AG10803 (cell line): Measurements from ENCODE around the gene MAGI1.

Experiments used
- DNase-seq: peaks from one replicate; pipeline ENCODE4 v3.0.0; 2010; ENCODE audit warnings: low read depth
- H3K4me3 ChIP-seq: 2 replicates; pipeline ENCODE4 v1.5.1; 2011; ENCODE audit warnings: mild to moderate bottlenecking, low read length, control low read depth
- CTCF ChIP-seq: conservative IDR thresholded peaks from 2 replicates; pipeline ENCODE4 v1.5.1; 2011; ENCODE audit warnings: mild to moderate bottlenecking, low read length, control low read depth, inconsistent platforms

MAGI1 gene

GRCh38 chr3:65762235-65762580 lies 276.5 kb downstream of the MAGI1 start:
- no peak for DNase-seq
- H3K4me3 ChIP-seq: no peak overlapping the region
- no peak for TF ChIP-seq CTCF

GRCh38 chr3:65761446-65762234 lies 277.1 kb downstream of the MAGI1 start:
- no peak for DNase-seq
- H3K4me3 ChIP-seq: no peak overlapping the region
- TF ChIP-seq CTCF: no peak

GRCh38 chr3:65758876-65759598 lies 279.7 kb downstream of the MAGI1 start:
- TF ChIP-seq CTCF: no peak
- DNase-seq: no peak

GRCh38 chr3:65758438-65758837 lies 280.3 kb downstream of the MAGI1 start:
- no peak overlapping the region for H3K4me3 ChIP-seq
- DNase-seq: no peak
- no peak for TF ChIP-seq CTCF

More at GRCh38 chr3:65758876-65759598, 279.7 kb downstream of the MAGI1 start:
- H3K4me3 ChIP-seq: no peak overlapping the region

- DNase-seq: no peak
- no peak for TF ChIP-seq CTCF
- no peak overlapping the region for H3K4me3 ChIP-seq
Measured at GRCh38 chr3:65752636-65753035, 286.1 kb downstream of the MAGI1 start.

- TF ChIP-seq CTCF: peak; percentile 75
- peak; percentile 22 for DNase-seq
Measured at GRCh38 chr3:65751123-65751700, 287.5 kb downstream of the MAGI1 start.

More at GRCh38 chr3:65751123-65751700, 287.5 kb downstream of the MAGI1 start:
- H3K4me3 ChIP-seq: no peak overlapping the region
